HG02973 (cell line): ENCODE data around the gene KRTAP5-4.

Experiments used
- ATAC-seq: cut with Tn5 transposase; IDR thresholded peaks from one replicate; pipeline ENCODE4 v1.9.1; 2021; ENCODE audit warnings: moderate library complexity; ENCODE audit not compliant: unreplicated experiment

KRTAP5-4 gene

DNA sequence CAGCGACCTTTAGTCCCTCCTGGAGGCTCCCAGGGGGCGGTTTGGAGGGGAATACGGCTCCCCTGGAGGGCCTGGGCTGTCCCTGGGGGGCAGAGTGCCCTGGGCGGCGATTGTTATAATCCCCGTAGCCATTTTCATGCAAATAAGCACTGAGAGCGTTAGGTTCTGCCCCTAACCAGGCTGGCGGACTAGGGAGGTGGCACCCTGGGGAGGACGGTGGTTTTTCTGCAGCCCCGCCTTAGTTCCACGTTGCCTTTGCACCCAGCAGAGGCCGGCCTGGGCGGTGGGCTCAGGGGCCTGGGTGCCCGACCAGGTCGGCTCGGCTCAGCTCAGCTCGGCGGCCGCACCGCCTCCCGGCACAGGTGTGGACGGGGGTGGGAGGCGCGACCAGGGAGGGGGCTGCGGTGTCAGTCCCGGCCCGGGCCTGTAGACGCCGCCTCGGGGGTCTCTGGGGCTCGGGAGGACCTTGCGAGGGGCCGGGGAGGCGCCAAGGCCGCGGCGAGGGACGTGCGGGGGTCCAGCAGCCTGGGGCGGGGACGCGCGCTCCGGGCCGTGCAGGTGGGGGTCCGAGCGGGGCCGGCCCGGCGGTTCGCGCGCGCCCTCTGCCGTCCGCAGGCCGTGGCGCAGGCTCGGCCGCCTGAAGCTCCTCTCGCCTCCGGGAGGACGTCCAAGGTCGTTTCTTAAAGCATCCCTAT is 47.6 kb downstream of the KRTAP5-4 start:
- peak; percentile 37 for ATAC-seq

- no peak for ATAC-seq
Measured at GRCh38 chr11:1573903-1574237, 48.1 kb downstream of the KRTAP5-4 start.

GRCh38 chr11:1573077-1573902 is 48.6 kb downstream of the KRTAP5-4 start:
- ATAC-seq = no peak

- peak; percentile 66 for ATAC-seq
Measured at GRCh38 chr11:1572197-1573076, 49.5 kb downstream of the KRTAP5-4 start, which contains the start of gene DUSP8. Gene DUSP8, minus strand, starts transcription at chr11:1572271. Its CDS starts 6,445 bp downstream, at chr11:1565826.

GRCh38 chr11:1571760-1572196 is 50.2 kb downstream of the KRTAP5-4 start:
- ATAC-seq = no peak
